ENCODE data around the gene SCO2.
"Not testable (repeated sequence)": the region's sequence is repeated elsewhere in the genome, so short reads cannot be mapped to it uniquely, and the experiment has no call there.

SCO2 gene

GRCh38 chr22:50530877-50531545 is 5.6 kb upstream of the SCO2 start:
- DNase-seq: no peak

GRCh38 chr22:50530580-50530876 is 5.1 kb upstream of the SCO2 start:
- DNase-seq: no peak

GRCh38 chr22:50529897-50530579 is 4.6 kb upstream of the SCO2 start, which contains the start of gene TYMP:
Gene TYMP, minus strand, starts transcription at chr22:50530012. Its CDS starts 303 bp downstream, at chr22:50529709.
- no peak for DNase-seq

- DNase-seq: no peak
Measured at GRCh38 chr22:50529416-50529896, 4.1 kb upstream of the SCO2 start.

- no peak for DNase-seq
Measured at GRCh38 chr22:50528682-50529415, 3.5 kb upstream of the SCO2 start.

- DNase-seq: no peak
Measured at GRCh38 chr22:50527921-50528681, 2.7 kb upstream of the SCO2 start.

GRCh38 chr22:50526834-50527801 is 1.7 kb upstream of the SCO2 start:
- DNase-seq: no peak

GRCh38 chr22:50526108-50526833 is 873 bp upstream of the SCO2 start:
- peak; percentile 65 for DNase-seq

GRCh38 chr22:50525858-50526107 is 385 bp upstream of the SCO2 start:
- DNase-seq: no peak

GRCh38 chr22:50524676-50525103 is 708 bp downstream of the SCO2 start:
- DNase-seq: peak; percentile 12

- no peak for DNase-seq
Measured at GRCh38 chr22:50523806-50524675, 1.4 kb downstream of the SCO2 start.

- no peak for DNase-seq
Measured at GRCh38 chr22:50523458-50523805, 2.0 kb downstream of the SCO2 start.

- DNase-seq: no peak
Measured at GRCh38 chr22:50522806-50523438, 2.5 kb downstream of the SCO2 start.

- no peak for DNase-seq
Measured at GRCh38 chr22:50522208-50522805, 3.1 kb downstream of the SCO2 start.

GRCh38 chr22:50521710-50522109 is 3.7 kb downstream of the SCO2 start:
- DNase-seq: no peak

GRCh38 chr22:50520826-50521453 is 4.5 kb downstream of the SCO2 start:
- no peak for DNase-seq

GRCh38 chr22:50520184-50520583 is 5.2 kb downstream of the SCO2 start:
- not testable (repeated sequence) for DNase-seq

- no peak for DNase-seq
Measured at GRCh38 chr22:50519151-50519550, 6.2 kb downstream of the SCO2 start.

GRCh38 chr22:50518606-50519005 is 6.8 kb downstream of the SCO2 start:
- DNase-seq: no peak
